GM06990 (cell line): ENCODE data around the gene IGLON5.

Experiments
- DNase-seq: peaks from one replicate; pipeline ENCODE4 v3.0.0-alpha.2; 2011; ENCODE audit not compliant: insufficient read length; ENCODE audit errors: extremely low read depth
- H3K27me3 ChIP-seq: replicated peaks from 2 replicates; pipeline ENCODE4 v1.6.0; 2011; ENCODE audit warnings: low read length; ENCODE audit not compliant: control insufficient read depth, insufficient read depth
- H3K36me3 ChIP-seq: 2 replicates; pipeline ENCODE4 v1.5.1; 2011; ENCODE audit warnings: low read length; ENCODE audit not compliant: control insufficient read depth, insufficient read depth
- H3K4me3 ChIP-seq: replicated peaks from 2 replicates; pipeline ENCODE4 v1.5.1; 2011; ENCODE audit warnings: low read depth, mild to moderate bottlenecking, control low read depth, low read length
- TF ChIP-seq, protein P1 (sequence below): IDR thresholded peaks from 2 replicates; pipeline ENCODE4 v1.5.1; 2011; ENCODE audit warnings: low read length, control low read depth, mild to moderate bottlenecking, inconsistent platforms; ENCODE audit not compliant: insufficient read depth, poor library complexity, severe bottlenecking

Gene IGLON5

DNA sequence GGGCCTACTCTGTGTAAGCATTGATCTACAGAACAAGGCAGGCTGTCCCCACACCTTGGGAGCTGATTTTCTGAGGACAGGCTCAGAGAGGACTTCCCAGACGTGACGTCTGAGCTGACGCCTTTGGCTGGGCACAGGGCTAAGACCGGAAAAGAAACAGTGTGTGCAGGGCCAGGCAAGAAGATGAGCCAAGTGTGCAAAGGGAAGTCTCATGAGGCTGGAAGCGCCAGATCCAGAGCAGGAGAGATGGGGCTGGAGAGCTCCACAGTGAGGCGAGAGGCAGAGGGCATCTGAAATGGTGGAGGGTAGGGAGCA, 12.7 kb downstream of the IGLON5 start:
- Histone ChIP-seq H3K4me3 (no peak overlapping the region), H3K27me3 (no peaks in the 10 kb centered on the region; the same call in 1 of the 2 replicates), H3K36me3 (no peaks in the 10 kb centered on the region)
- no peak for DNase-seq
- TF ChIP-seq, protein P1, sequence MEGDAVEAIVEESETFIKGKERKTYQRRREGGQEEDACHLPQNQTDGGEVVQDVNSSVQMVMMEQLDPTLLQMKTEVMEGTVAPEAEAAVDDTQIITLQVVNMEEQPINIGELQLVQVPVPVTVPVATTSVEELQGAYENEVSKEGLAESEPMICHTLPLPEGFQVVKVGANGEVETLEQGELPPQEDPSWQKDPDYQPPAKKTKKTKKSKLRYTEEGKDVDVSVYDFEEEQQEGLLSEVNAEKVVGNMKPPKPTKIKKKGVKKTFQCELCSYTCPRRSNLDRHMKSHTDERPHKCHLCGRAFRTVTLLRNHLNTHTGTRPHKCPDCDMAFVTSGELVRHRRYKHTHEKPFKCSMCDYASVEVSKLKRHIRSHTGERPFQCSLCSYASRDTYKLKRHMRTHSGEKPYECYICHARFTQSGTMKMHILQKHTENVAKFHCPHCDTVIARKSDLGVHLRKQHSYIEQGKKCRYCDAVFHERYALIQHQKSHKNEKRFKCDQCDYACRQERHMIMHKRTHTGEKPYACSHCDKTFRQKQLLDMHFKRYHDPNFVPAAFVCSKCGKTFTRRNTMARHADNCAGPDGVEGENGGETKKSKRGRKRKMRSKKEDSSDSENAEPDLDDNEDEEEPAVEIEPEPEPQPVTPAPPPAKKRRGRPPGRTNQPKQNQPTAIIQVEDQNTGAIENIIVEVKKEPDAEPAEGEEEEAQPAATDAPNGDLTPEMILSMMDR, result no peak

GRCh38 chr19:51325161-51325976, 13.9 kb downstream of the IGLON5 start:
- H3K27me3 ChIP-seq, result no peaks in the 10 kb centered on the region; the same call in 1 of the 2 replicates
- no peak overlapping the region for H3K4me3 ChIP-seq
- no peak for DNase-seq
- H3K36me3 ChIP-seq, result no peaks in the 10 kb centered on the region
- TF ChIP-seq, protein P1, result no peak

DNA sequence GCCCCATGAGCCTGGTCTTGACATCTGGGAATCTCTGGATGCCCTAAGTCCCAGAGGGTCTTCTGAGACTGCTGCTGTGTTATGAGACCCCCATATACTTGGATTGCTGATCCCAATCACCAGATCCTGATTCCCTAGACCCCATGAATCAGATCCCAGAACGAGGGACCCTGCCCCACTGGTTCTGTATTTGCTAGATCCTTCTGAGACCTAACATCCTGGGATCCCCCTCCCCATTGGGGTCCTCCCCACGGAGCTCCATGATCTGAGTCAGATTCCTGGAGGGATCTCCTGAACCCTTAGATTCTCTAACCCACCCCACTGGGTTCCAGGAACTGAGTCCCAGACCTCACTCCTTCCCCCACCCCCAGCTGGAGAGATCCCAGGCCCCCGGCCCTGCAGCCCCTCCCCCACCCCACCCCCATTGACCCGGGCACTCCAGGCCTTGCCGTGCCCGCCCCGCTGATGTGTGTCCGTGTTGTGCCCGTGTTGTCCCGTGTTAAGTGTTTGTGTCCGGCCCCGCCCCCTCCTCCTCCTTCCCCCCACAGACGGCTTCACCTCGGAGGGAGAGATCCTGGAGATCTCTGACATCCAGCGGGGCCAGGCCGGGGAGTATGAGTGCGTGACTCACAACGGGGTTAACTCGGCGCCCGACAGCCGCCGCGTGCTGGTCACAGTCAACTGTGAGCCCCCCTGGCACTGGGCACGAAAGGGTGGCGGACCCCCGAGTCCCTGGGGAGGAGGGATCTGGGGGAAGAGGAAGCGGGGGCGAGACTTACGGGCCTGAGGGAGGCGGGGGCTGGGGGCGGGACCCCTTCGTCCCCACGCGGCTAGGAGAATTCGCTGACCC, 15.0 kb downstream of the IGLON5 start:
- no peaks in the 10 kb centered on the region for H3K36me3 ChIP-seq
- no peak for DNase-seq
- H3K27me3 ChIP-seq, result no peaks in the 10 kb centered on the region; the same call in 1 of the 2 replicates
- TF ChIP-seq, protein P1, result no peak
- no peak overlapping the region for H3K4me3 ChIP-seq

DNA sequence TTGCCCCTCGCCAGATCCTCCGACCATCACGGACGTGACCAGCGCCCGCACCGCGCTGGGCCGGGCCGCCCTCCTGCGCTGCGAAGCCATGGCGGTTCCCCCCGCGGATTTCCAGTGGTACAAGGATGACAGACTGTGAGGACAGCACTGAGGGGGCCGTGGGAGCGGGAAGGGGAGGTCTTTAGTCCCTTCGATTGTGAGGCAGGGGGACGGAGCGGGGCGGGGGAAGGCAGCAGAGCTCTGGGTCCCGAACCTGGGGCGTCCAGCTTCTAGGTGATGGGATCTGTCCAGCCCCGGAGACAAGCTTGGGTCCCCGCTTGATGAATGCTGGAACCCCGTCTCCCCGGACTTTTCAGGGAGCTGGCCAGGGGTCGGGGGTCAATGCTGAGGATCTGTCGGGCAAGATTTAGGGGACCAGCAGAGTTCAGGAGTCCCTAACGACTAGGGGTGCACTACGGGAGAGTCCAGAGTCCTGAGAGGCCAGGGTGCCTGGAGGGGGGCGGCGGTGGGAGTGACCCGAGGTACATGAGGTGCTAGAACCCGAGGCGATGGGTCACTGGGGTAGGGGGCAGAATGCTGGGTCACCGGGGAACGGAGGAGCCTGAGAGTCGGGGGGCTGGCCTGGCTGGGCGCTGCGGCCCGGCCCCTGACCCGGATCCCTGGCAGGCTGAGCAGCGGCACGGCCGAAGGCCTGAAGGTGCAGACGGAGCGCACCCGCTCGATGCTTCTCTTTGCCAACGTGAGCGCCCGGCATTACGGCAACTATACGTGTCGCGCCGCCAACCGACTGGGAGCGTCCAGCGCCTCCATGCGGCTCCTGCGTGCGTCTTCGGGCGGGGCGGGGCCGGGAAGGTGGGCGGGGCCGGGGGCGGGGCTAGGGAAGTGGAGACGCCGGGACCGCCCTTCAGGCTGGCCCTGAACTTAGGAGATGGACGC, 15.9 kb downstream of the IGLON5 start:
- no peaks in the 10 kb centered on the region for H3K36me3 ChIP-seq
- H3K27me3 ChIP-seq, result no peaks in the 10 kb centered on the region; the same call in 1 of the 2 replicates
- no peak overlapping the region for H3K4me3 ChIP-seq
- TF ChIP-seq, protein P1, result peak; percentile 26
- peak; percentile 38 for DNase-seq

DNA sequence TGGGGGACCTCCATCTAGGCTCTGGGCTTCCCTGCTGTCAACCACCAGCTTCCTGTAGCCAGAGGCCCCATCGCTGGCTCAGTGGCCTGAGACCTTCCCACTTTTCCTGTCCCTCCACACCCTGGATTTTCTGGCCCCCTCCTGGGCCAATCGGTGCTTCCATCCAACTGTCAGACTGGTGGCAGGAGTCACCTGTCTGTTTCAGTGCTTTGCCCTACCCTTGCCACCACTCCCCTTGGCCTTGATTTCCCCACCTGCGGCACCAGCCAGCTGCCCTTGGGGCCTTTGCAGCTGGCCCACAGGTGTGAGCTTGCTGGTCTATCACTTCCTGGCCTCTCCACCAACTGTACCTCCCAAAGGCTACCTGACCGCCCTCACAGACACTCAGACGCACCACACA, 18.0 kb downstream of the IGLON5 start:
- DNase-seq, result no peak
- TF ChIP-seq, protein P1, result no peak
- H3K27me3 ChIP-seq, result no peaks in the 10 kb centered on the region; the same call in 1 of the 2 replicates

More for the DNA sequence above, 18.0 kb downstream of the IGLON5 start:
- Histone ChIP-seq H3K36me3 (no peaks in the 10 kb centered on the region), H3K4me3 (no peak overlapping the region)
